Measurements from ENCODE around the gene HCAR1.
A peak's percentile ranks its signal among the peaks of the same experiment; 100 is the strongest.

DNA sequence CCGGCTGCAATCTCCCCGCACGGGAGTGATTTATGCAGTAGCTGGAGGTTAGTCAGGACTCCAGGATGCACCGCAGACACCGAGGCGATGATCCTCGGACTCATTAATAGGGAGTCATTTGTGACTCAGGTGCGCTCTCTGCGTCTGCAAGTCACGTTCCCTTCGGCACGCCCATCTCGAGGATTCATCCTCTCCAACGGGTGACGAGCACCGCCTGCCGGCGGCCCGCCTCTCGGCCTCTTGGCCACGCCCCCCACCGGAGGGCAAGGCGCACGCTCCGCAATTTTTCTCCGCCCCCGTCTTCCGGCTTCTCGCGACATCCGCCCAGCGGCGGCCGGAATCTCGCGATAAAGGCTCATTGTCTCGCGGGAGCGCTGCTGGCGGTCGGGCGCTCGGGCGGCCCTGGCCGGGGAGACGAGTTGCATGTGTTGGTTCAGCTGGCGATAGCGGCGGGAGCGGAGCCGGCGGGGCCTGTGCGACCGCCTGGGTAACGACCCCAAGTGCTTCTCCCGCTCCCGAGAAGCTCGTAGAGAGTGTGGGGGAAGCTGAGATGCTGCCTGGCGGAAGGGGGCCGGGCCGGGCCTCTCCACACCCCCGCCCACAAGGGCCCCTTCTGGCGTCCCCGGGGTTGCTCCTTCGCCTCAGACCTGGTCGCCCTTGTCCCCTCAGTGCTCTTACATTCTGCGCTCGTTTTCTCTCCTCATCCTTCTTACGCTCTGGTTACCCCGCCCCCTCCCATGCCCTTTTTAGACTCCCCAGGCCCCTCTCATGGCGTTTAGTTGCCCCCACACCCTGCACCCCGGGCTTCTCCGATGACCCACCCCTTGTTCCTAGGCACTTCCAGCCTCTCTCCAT is 22.0 kb upstream of the HCAR1 start, which contains the start of gene DENR:
- TF ChIP-seq POLR2A (IDR thresholded peaks at IDR 0.05) = peak; percentile 75
- TF ChIP-seq, protein P1, sequence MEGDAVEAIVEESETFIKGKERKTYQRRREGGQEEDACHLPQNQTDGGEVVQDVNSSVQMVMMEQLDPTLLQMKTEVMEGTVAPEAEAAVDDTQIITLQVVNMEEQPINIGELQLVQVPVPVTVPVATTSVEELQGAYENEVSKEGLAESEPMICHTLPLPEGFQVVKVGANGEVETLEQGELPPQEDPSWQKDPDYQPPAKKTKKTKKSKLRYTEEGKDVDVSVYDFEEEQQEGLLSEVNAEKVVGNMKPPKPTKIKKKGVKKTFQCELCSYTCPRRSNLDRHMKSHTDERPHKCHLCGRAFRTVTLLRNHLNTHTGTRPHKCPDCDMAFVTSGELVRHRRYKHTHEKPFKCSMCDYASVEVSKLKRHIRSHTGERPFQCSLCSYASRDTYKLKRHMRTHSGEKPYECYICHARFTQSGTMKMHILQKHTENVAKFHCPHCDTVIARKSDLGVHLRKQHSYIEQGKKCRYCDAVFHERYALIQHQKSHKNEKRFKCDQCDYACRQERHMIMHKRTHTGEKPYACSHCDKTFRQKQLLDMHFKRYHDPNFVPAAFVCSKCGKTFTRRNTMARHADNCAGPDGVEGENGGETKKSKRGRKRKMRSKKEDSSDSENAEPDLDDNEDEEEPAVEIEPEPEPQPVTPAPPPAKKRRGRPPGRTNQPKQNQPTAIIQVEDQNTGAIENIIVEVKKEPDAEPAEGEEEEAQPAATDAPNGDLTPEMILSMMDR (IDR thresholded peaks at IDR 0.05) = peak; percentile 52 to 88 (median 73)
